ENCODE data around the gene RFX1. TPM values are rescaled to one million over a fixed set of nuclear protein-coding genes. Genes with fewer than 3 reads are reported as not detected.

Gene RFX1
- total and polyA plus RNA-seq, 2 of the 13 experiments (the other 11 are each of a cell fraction or from before 2014, with no cell fraction given) = 1.1 to 1.3 TPM

DNA sequence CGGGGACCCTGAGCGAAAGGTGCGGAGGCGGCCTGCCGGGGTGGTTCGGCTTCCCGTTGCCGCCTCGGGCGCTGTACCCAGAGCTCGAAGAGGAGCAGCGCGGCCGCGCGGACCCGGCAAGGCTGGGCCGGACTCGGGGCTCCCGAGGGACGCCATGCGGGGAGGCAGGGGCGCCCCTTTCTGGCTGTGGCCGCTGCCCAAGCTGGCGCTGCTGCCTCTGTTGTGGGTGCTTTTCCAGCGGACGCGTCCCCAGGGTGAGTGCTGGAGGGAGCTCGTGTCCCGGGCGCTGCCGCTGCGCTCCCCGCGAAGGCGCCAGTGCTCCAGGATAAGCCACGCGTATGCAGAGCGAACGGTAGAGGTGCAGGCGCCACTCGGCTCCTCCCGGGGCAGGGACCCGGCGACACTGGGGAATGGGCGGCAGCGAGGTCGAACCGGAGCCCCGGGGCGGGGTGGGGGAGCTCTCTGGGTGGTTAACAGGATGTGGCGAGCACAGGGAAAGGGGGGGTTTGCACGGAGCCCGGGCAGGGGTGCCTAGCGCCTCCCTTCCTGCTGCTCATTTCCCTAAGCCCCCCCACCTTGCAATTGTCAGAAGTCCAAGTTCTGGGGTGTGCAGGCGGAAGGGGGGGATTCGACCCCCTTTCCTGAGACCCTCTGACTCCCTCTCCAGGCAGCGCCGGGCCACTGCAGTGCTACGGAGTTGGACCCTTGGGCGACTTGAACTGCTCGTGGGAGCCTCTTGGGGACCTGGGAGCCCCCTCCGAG, 25.8 kb upstream of the RFX1 start, which contains the start of gene IL27RA (continued):
- TF ChIP-seq, protein P1, sequence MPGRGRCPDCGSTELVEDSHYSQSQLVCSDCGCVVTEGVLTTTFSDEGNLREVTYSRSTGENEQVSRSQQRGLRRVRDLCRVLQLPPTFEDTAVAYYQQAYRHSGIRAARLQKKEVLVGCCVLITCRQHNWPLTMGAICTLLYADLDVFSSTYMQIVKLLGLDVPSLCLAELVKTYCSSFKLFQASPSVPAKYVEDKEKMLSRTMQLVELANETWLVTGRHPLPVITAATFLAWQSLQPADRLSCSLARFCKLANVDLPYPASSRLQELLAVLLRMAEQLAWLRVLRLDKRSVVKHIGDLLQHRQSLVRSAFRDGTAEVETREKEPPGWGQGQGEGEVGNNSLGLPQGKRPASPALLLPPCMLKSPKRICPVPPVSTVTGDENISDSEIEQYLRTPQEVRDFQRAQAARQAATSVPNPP (CRISPR knock-in tag; IDR thresholded peaks at IDR 0.05) = no peak
- TF ChIP-seq, protein P2, sequence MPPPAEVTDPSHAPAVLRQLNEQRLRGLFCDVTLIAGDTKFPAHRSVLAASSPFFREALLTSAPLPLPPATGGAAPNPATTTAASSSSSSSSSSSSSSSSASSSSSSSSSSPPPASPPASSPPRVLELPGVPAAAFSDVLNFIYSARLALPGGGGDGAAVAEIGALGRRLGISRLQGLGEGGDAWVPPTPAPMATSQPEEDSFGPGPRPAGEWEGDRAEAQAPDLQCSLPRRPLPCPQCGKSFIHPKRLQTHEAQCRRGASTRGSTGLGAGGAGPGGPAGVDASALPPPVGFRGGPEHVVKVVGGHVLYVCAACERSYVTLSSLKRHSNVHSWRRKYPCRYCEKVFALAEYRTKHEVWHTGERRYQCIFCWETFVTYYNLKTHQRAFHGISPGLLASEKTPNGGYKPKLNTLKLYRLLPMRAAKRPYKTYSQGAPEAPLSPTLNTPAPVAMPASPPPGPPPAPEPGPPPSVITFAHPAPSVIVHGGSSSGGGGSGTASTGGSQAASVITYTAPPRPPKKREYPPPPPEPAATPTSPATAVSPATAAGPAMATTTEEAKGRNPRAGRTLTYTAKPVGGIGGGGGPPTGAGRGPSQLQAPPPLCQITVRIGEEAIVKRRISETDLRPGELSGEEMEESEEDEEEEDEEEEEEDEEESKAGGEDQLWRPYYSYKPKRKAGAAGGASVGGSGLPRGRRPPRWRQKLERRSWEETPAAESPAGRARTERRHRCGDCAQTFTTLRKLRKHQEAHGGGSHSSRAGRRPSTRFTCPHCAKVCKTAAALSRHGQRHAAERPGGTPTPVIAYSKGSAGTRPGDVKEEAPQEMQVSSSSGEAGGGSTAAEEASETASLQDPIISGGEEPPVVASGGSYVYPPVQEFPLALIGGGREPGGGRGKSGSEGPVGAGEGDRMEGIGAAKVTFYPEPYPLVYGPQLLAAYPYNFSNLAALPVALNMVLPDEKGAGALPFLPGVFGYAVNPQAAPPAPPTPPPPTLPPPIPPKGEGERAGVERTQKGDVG (CRISPR knock-in tag; IDR thresholded peaks at IDR 0.05; ENCODE audit: borderline replicate concordance) = no peak
- TF ChIP-seq, protein P3, sequence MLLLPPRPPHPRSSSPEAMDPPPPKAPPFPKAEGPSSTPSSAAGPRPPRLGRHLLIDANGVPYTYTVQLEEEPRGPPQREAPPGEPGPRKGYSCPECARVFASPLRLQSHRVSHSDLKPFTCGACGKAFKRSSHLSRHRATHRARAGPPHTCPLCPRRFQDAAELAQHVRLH (CRISPR knock-in tag; IDR thresholded peaks at IDR 0.05; ENCODE audit: borderline replicate concordance, low read depth) = 0 out of 2 replicates have a peak, but pooled peaks have one; percentile 15
- no peak for TF ChIP-seq ZNF674 (CRISPR knock-in tag; IDR thresholded peaks at IDR 0.05; ENCODE audit: low read depth)
- TF ChIP-seq SATB2 (CRISPR knock-in tag; IDR thresholded peaks at IDR 0.05) = 0 out of 2 replicates have a peak, but pooled peaks have one; percentile 86
- no peak for TF ChIP-seq CCAR2 (optimal IDR thresholded peaks at IDR 0.05; ENCODE audit: low read depth, low read length)
- TF ChIP-seq, protein P4, sequence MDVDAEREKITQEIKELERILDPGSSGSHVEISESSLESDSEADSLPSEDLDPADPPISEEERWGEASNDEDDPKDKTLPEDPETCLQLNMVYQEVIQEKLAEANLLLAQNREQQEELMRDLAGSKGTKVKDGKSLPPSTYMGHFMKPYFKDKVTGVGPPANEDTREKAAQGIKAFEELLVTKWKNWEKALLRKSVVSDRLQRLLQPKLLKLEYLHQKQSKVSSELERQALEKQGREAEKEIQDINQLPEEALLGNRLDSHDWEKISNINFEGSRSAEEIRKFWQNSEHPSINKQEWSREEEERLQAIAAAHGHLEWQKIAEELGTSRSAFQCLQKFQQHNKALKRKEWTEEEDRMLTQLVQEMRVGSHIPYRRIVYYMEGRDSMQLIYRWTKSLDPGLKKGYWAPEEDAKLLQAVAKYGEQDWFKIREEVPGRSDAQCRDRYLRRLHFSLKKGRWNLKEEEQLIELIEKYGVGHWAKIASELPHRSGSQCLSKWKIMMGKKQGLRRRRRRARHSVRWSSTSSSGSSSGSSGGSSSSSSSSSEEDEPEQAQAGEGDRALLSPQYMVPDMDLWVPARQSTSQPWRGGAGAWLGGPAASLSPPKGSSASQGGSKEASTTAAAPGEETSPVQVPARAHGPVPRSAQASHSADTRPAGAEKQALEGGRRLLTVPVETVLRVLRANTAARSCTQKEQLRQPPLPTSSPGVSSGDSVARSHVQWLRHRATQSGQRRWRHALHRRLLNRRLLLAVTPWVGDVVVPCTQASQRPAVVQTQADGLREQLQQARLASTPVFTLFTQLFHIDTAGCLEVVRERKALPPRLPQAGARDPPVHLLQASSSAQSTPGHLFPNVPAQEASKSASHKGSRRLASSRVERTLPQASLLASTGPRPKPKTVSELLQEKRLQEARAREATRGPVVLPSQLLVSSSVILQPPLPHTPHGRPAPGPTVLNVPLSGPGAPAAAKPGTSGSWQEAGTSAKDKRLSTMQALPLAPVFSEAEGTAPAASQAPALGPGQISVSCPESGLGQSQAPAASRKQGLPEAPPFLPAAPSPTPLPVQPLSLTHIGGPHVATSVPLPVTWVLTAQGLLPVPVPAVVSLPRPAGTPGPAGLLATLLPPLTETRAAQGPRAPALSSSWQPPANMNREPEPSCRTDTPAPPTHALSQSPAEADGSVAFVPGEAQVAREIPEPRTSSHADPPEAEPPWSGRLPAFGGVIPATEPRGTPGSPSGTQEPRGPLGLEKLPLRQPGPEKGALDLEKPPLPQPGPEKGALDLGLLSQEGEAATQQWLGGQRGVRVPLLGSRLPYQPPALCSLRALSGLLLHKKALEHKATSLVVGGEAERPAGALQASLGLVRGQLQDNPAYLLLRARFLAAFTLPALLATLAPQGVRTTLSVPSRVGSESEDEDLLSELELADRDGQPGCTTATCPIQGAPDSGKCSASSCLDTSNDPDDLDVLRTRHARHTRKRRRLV (CRISPR knock-in tag; IDR thresholded peaks at IDR 0.05) = 0 out of 2 replicates have a peak, but pooled peaks have one; percentile 52
- TF ChIP-seq, protein P5, sequence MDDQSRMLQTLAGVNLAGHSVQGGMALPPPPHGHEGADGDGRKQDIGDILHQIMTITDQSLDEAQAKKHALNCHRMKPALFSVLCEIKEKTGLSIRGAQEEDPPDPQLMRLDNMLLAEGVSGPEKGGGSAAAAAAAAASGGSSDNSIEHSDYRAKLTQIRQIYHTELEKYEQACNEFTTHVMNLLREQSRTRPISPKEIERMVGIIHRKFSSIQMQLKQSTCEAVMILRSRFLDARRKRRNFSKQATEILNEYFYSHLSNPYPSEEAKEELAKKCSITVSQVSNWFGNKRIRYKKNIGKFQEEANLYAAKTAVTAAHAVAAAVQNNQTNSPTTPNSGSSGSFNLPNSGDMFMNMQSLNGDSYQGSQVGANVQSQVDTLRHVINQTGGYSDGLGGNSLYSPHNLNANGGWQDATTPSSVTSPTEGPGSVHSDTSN (CRISPR knock-in tag; IDR thresholded peaks at IDR 0.05; ENCODE audit: borderline replicate concordance) = 0 out of 2 replicates have a peak, but pooled peaks have one; percentile 60
- no peak for TF ChIP-seq SETDB1 (CRISPR knock-in tag; IDR thresholded peaks at IDR 0.05; ENCODE audit: borderline replicate concordance)
- TF ChIP-seq, protein P6, sequence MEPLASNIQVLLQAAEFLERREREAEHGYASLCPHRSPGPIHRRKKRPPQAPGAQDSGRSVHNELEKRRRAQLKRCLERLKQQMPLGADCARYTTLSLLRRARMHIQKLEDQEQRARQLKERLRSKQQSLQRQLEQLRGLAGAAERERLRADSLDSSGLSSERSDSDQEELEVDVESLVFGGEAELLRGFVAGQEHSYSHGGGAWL (CRISPR knock-in tag; IDR thresholded peaks at IDR 0.05) = 0 out of 2 replicates have a peak, but pooled peaks have one; percentile 29
- TF ChIP-seq CBX5 (CRISPR knock-in tag; IDR thresholded peaks at IDR 0.05; ENCODE audit: borderline replicate concordance) = no peak
- TF ChIP-seq PITX1 (CRISPR knock-in tag; IDR thresholded peaks at IDR 0.05) = 0 out of 2 replicates have a peak, but pooled peaks have one; percentile 16
- TF ChIP-seq, protein P7, sequence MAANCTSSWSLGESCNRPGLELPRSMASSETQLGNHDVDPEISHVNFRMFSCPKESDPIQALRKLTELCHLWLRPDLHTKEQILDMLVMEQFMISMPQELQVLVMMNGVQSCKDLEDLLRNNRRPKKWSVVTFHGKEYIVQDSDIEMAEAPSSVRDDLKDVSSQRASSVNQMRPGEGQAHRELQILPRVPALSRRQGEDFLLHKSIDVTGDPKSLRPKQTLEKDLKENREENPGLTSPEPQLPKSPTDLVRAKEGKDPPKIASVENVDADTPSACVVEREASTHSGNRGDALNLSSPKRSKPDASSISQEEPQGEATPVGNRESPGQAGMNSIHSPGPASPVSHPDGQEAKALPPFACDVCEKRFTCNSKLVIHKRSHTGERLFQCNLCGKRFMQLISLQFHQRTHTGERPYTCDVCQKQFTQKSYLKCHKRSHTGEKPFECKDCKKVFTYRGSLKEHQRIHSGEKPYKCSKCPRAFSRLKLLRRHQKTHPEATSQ (CRISPR knock-in tag; IDR thresholded peaks at IDR 0.05; ENCODE audit: borderline replicate concordance) = 0 out of 2 replicates have a peak, but pooled peaks have one; percentile 18
